Erythroblast (primary cell): ENCODE results near the gene DYNLRB2.

ENCODE experiments used
- GATA1 ChIP-seq: IDR thresholded peaks from 2 replicates; pipeline ENCODE4 v1.6.1; 2011; ENCODE audit warnings: low read depth, mild to moderate bottlenecking, control low read depth, low read length, moderate library complexity
- POLR2A ChIP-seq: IDR thresholded peaks from 2 replicates; pipeline ENCODE4 v1.6.1; 2011; ENCODE audit warnings: mild to moderate bottlenecking, low read length

- no peak for TF ChIP-seq GATA1
- TF ChIP-seq POLR2A, result no peak
Measured at GRCh38 chr16:80519189-80519588, 21.6 kb upstream of the DYNLRB2 start.
